ENCODE data around the gene DNAJC15. TPM values are rescaled to one million over a fixed set of nuclear protein-coding genes. Genes with fewer than 3 reads are reported as not detected.

The DNAJC15 gene
- total and polyA plus RNA-seq, 2 donors (not counting 3 experiments of a cell fraction or from before 2014, with no cell fraction given): 21.8 to 40.8 TPM

DNA sequence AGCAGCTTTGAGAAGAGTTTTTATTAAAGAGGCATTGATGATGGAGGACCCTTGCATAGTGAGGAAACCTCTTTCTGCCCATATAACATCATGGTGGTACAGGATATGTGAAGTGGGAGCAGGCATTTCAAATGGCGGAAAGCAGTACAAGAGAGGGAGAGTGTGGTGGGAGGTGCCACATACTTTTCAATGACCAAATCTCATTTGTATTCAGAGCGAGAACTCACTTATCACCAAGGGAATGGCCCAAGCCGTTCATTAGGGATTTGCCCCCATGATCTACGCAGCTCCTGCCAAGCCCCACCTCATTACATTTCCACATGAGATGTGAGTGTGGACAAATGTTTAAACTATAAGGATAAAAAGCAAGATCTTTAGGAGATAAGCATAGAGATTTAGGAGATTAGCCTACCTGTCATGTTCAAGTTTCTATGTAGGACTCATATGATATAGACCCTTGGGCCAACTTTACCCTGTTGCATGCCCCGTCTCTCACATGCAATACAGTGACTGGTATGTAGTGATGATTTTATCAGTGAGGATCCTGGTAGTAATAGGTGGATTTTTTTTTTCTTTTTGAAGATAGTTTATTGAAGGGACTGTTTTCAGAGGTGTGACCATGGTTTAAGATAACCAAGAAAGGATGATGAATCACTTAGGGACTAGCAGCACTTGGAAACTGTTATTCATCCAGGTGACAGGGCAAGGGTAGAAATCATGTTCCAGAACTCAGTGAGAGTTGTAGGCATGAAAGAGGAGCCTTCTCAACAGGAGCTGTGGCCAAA, 38.3 kb downstream of the DNAJC15 start:
- BruUV-seq (replicated peaks): no TSS peak
- no peak overlapping the region for H2AFZ ChIP-seq (ENCODE audit: low read depth, low read length)

More for the DNA sequence above, 38.3 kb downstream of the DNAJC15 start:
- TF ChIP-seq, protein P1, sequence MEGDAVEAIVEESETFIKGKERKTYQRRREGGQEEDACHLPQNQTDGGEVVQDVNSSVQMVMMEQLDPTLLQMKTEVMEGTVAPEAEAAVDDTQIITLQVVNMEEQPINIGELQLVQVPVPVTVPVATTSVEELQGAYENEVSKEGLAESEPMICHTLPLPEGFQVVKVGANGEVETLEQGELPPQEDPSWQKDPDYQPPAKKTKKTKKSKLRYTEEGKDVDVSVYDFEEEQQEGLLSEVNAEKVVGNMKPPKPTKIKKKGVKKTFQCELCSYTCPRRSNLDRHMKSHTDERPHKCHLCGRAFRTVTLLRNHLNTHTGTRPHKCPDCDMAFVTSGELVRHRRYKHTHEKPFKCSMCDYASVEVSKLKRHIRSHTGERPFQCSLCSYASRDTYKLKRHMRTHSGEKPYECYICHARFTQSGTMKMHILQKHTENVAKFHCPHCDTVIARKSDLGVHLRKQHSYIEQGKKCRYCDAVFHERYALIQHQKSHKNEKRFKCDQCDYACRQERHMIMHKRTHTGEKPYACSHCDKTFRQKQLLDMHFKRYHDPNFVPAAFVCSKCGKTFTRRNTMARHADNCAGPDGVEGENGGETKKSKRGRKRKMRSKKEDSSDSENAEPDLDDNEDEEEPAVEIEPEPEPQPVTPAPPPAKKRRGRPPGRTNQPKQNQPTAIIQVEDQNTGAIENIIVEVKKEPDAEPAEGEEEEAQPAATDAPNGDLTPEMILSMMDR (IDR thresholded peaks at IDR 0.05; ENCODE audit: extremely low read depth in 1 of 2, insufficient read depth in 1 of 2, low read depth in 1 of 2, low read length in 2 of 2): no peak
- TF ChIP-seq, protein P2, sequence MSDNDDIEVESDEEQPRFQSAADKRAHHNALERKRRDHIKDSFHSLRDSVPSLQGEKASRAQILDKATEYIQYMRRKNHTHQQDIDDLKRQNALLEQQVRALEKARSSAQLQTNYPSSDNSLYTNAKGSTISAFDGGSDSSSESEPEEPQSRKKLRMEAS (IDR thresholded peaks at IDR 0.05; ENCODE audit: insufficient read depth, insufficient read length): no peak
- TF ChIP-seq MYC (IDR thresholded peaks at IDR 0.05; ENCODE audit: low read depth, low read length) (no peak), FOS (IDR thresholded peaks at IDR 0.05; ENCODE audit: borderline replicate concordance, insufficient read depth, low read length) (no peak), POLR2A (IDR thresholded peaks at IDR 0.05; ENCODE audit: low read depth, low read length) (no peak), POLR2AphosphoS5 (IDR thresholded peaks at IDR 0.05; ENCODE audit: insufficient read depth, low read depth, low read length) (no peak)
- H3K36me3 ChIP-seq (ENCODE audit: control insufficient read depth in 2 of 2, extremely low read depth in 1 of 2, insufficient read depth in 2 of 2, low read length in 2 of 2): no peaks in the 10 kb centered on the region
- H4K20me1 ChIP-seq (replicated peaks; ENCODE audit: control insufficient read depth, extremely low read depth, insufficient read depth, low read length): no peaks in the 10 kb centered on the region
- DNase-seq (ENCODE audit: low read depth, low spot score) (no peak), FAIRE-seq (no peak)
- peaks cover 16% of the 10 kb centered on the region for H3K4me1 ChIP-seq (ENCODE audit: control insufficient read depth, extremely low read depth, insufficient read depth, low read length)
- POLR2A ChIA-PET: no interaction called here
- CTCF ChIA-PET: no interaction called here
- dilution Hi-C loops (cut with MboI; ENCODE audit: extremely low pct_ligation_motif_present, low sequenced_read_pairs) (no loop called here), intact Hi-C loops (cut with micrococcal nuclease) (no loop called here)
- no peak overlapping the region for H3K9ac ChIP-seq (replicated peaks; ENCODE audit: extremely low read depth, insufficient read depth, low read length)
- no peak overlapping the region for H3K4me2 ChIP-seq (ENCODE audit: insufficient read depth, low read length)
- no peak overlapping the region for H3K4me3 ChIP-seq (replicated peaks in 1 of 3; ENCODE audit: insufficient read depth in 1 of 3, low read depth in 1 of 3, low read length in 3 of 3)
- H3K9me3 ChIP-seq (replicated peaks; ENCODE audit: control insufficient read depth, insufficient read depth, low read length): no peaks in the 10 kb centered on the region
- peaks cover 32% of the 10 kb centered on the region for H3K79me2 ChIP-seq (ENCODE audit: control insufficient read depth, insufficient read depth, low read length)
- no peaks in the 10 kb centered on the region for H3K27me3 ChIP-seq (ENCODE audit: control insufficient read depth in 2 of 2, insufficient read depth in 2 of 2, low read length in 2 of 2)
- no peaks in the 10 kb centered on the region for H3K9me1 ChIP-seq (replicated peaks; ENCODE audit: control insufficient read depth, extremely low read depth, insufficient read depth, low read length)
- H3K27ac ChIP-seq (ENCODE audit: insufficient read depth, low read depth, low read length): no peak overlapping the region
